Mesendoderm (in vitro differentiated cells): ENCODE data around the gene FTMT. TPM values are rescaled to one million over a fixed set of nuclear protein-coding genes. Genes with fewer than 3 reads are reported as not detected.
"Not testable (repeated sequence)": the region's sequence is repeated elsewhere in the genome, so short reads cannot be mapped to it uniquely, and the experiment has no call there.

ENCODE experiments used
- DNase-seq: peaks from one replicate; pipeline ENCODE4 v3.0.0; 2013
- H2AK5ac ChIP-seq: 2 replicates; pipeline ENCODE4 v1.6.1; 2013; ENCODE audit warnings: low read length, inconsistent platforms
- H2BK120ac ChIP-seq: 2 replicates; pipeline ENCODE4 v1.6.1; 2013; ENCODE audit warnings: low read depth, mild to moderate bottlenecking, low read length, moderate library complexity, mixed read lengths
- H2BK15ac ChIP-seq: replicated peaks from 2 replicates; pipeline ENCODE4 v1.6.1; 2013; ENCODE audit warnings: low read depth, mild to moderate bottlenecking, moderate library complexity
- H2BK5ac ChIP-seq: 2 replicates; pipeline ENCODE4 v1.6.1; 2013; ENCODE audit warnings: low read length, inconsistent platforms
- H3K18ac ChIP-seq: 2 replicates; pipeline ENCODE4 v1.6.1; 2013; ENCODE audit warnings: mild to moderate bottlenecking, low read length, mixed read lengths
- H3K23ac ChIP-seq: one replicate; pipeline ENCODE4 v1.6.1; 2013; ENCODE audit warnings: low read length
- H3K27ac ChIP-seq: 2 replicates; pipeline ENCODE4 v1.5.1; 2013; ENCODE audit warnings: low read depth, mild to moderate bottlenecking, inconsistent platforms, low read length, moderate library complexity
- H3K27me3 ChIP-seq: 2 replicates; pipeline ENCODE4 v1.6.1; 2013; ENCODE audit warnings: low read length, control low read depth, mild to moderate bottlenecking, inconsistent platforms; ENCODE audit not compliant: insufficient read depth, poor library complexity
- H3K36me3 ChIP-seq: 2 replicates; pipeline ENCODE4 v1.6.1; 2013; ENCODE audit warnings: low read length, inconsistent platforms; ENCODE audit not compliant: control insufficient read depth, insufficient read depth
- H3K4ac ChIP-seq: one replicate; pipeline ENCODE4 v1.6.1; 2013; ENCODE audit warnings: low read depth, mild to moderate bottlenecking, low read length, moderate library complexity
- H3K4me1 ChIP-seq: 2 replicates; pipeline ENCODE4 v1.6.1; 2013; ENCODE audit warnings: low read depth, low read length, inconsistent platforms; ENCODE audit not compliant: control insufficient read depth
- H3K4me2 ChIP-seq: 2 replicates; pipeline ENCODE4 v1.6.1; 2013; ENCODE audit warnings: low read length
- H3K4me3 ChIP-seq: 2 replicates; pipeline ENCODE4 v1.5.1; 2013; ENCODE audit warnings: mild to moderate bottlenecking, low read length
- H3K56ac ChIP-seq: one replicate; pipeline ENCODE4 v1.6.1; 2013; ENCODE audit warnings: low read length
- H3K79me1 ChIP-seq: 2 replicates; pipeline ENCODE4 v1.6.1; 2013; ENCODE audit warnings: low read length, inconsistent platforms
- H3K79me2 ChIP-seq: 2 replicates; pipeline ENCODE4 v1.6.1; 2013; ENCODE audit warnings: mild to moderate bottlenecking, low read length; ENCODE audit not compliant: control insufficient read depth, insufficient read depth
- H3K9ac ChIP-seq: 2 replicates; pipeline ENCODE4 v1.6.1; 2013; ENCODE audit warnings: low read length, inconsistent platforms
- H4K5ac ChIP-seq: one replicate; pipeline ENCODE4 v1.6.1; 2013; ENCODE audit warnings: low read length
- H4K8ac ChIP-seq: one replicate; pipeline ENCODE4 v1.6.1; 2013; ENCODE audit warnings: low read depth, mild to moderate bottlenecking, control low read depth, low read length, moderate library complexity
- WGBS: extraction: QIAGEN DNeasy Blood & Tissue Kit; methylation state at CpG from one replicate; pipeline ENCODE4 v1.1.7; 2013; ENCODE audit warnings: low lambda C conversion rate, missing lambda C conversion rate; ENCODE audit not compliant: insufficient coverage; ENCODE audit errors: extremely low coverage; 5-methylcytosine and 5-hydroxymethylcytosine counted together
- polyA plus RNA-seq, 2 experiments: library from polyadenylated mRNA; stranded (reverse); fragments of 200-250 nt; gene quantifications; one replicate each; pipeline ENCODE4 v1.2.3, GENCODE V29; 2013

FTMT gene
- polyA plus RNA-seq (2013, experiment 1 of 2), result not detected
- not detected for polyA plus RNA-seq (2013, experiment 2 of 2)

DNA sequence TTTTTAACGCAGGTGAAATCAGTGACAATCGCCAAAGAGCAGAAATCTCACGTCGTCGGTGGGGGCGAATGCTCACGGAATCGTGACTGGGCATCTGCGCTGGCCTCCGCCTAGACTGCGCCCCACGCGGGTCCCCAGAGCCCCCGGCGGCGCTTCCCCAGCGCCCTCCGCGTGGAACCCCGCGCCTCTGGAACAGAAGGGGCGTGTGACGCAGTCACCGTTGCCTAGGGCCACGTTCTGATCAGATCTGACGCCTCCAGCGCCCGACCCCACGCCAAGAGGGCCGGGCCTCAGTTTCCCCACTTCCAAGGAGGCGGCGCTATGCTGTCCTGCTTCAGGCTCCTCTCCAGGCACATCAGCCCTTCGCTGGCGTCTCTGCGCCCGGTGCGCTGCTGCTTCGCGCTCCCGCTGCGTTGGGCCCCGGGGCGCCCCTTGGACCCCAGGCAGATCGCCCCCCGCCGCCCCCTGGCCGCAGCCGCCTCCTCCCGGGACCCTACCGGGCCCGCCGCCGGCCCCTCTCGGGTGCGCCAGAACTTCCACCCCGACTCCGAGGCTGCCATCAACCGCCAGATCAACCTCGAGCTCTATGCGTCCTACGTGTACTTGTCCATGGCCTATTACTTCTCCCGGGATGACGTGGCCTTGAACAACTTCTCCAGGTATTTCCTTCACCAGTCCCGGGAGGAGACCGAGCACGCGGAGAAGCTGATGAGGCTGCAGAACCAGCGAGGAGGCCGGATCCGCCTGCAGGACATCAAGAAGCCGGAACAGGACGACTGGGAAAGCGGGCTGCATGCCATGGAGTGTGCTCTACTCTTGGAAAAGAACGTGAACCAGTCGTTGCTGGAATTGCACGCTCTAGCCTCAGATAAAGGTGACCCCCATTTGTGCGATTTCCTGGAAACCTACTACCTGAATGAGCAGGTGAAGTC, at the start of gene FTMT:
Gene FTMT, plus strand, starts transcription at position 240 of the 932 bp plus-strand sequence. Its CDS starts 82 bp downstream, at position 322.
- no CpG with 5 or more reads among the region's 77 CpGs for WGBS
- H3K27ac ChIP-seq, result no peak within 1 kb of the TSS
- H3K79me2 ChIP-seq, result no peaks in the 10 kb centered on the region
- no peak within 1 kb of the TSS for H3K18ac ChIP-seq
- H2AK5ac ChIP-seq, result no peak within 1 kb of the TSS
- no peak within 1 kb of the TSS for H3K4ac ChIP-seq
- no peaks in the 10 kb centered on the region for H3K36me3 ChIP-seq
- DNase-seq, result no peak
- H3K9ac ChIP-seq, result no peak within 1 kb of the TSS
- no peaks in the 10 kb centered on the region for H3K79me1 ChIP-seq
- no peaks in the 10 kb centered on the region for H3K27me3 ChIP-seq
- no peak within 1 kb of the TSS for H3K23ac ChIP-seq
- no peak within 1 kb of the TSS for H3K4me2 ChIP-seq
- H2BK5ac ChIP-seq, result no peak within 1 kb of the TSS
- H4K8ac ChIP-seq, result no peak within 1 kb of the TSS
- H3K56ac ChIP-seq, result no peak within 1 kb of the TSS
- no peak within 1 kb of the TSS for H2BK120ac ChIP-seq
- no peaks in the 10 kb centered on the region for H3K4me1 ChIP-seq
- no peak within 1 kb of the TSS for H4K5ac ChIP-seq
- no peak within 1 kb of the TSS for H2BK15ac ChIP-seq
- no peak within 1 kb of the TSS for H3K4me3 ChIP-seq

DNA sequence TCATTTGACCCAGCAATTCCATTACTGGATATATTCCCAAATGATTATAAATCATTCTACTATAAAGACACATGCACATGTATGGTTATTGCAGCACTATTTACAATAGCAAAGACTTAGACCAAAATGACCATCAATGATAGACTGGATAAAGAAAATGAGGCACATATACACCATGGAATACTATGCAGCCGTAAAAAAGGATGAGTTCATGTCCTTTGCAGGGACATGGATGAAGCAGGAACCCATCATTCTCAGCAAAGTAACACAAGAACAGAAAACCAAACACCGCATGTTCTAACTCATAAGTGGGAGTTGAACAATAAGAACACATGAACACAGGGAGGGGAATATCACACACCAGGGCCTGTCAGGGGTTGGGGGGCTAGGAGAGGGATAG, 46.4 kb upstream of the FTMT start:
- H4K8ac ChIP-seq, H3K9ac ChIP-seq, H3K36me3 ChIP-seq, H3K4me3 ChIP-seq, H3K79me2 ChIP-seq, H2BK15ac ChIP-seq, H3K79me1 ChIP-seq, H3K27me3 ChIP-seq, H2BK5ac ChIP-seq, H3K4me2 ChIP-seq, H3K27ac ChIP-seq, H3K4me1 ChIP-seq, H3K56ac ChIP-seq, H3K4ac ChIP-seq, H3K18ac ChIP-seq, H2BK120ac ChIP-seq, DNase-seq, H2AK5ac ChIP-seq, H3K23ac ChIP-seq, H4K5ac ChIP-seq: not testable (repeated sequence)
- no CpG with 5 or more reads among the region's 2 CpGs for WGBS

DNA sequence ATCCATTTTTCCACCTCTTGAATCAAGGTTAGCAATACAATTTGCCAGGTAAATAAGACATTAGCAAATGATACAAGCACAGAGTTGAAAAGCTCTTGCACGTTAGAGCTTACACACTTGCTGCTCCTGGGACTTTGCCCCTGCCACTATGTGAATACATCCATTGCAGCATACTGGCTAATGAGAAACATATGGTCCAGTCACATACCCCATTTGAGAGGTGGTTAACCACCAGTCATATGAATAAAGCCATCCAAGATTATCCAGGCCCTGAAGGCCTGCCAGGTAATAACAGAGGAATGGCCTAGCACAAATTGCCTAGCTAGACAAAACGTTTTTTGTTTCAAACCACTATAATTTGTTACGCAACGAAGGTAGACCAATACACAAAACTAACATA, 45.8 kb upstream of the FTMT start:
- Histone ChIP-seq H3K27me3 (no peaks in the 10 kb centered on the region), H3K23ac (no peak overlapping the region), H3K9ac (no peak overlapping the region), H3K79me1 (no peaks in the 10 kb centered on the region), H3K56ac (no peak overlapping the region), H2BK120ac (no peak overlapping the region), H4K8ac (no peak overlapping the region), H3K4ac (no peak overlapping the region), H3K27ac (no peak overlapping the region), H3K36me3 (no peaks in the 10 kb centered on the region), H4K5ac (no peak overlapping the region), H3K18ac (no peak overlapping the region), H2BK15ac (no peak overlapping the region), H3K79me2 (no peaks in the 10 kb centered on the region), H3K4me2 (no peak overlapping the region), H2AK5ac (no peak overlapping the region), H2BK5ac (no peak overlapping the region), H3K4me3 (no peak overlapping the region), H3K4me1 (no peaks in the 10 kb centered on the region)
- 100% methylated on average over 2 of the region's 4 CpGs for WGBS
- DNase-seq, result no peak

DNA sequence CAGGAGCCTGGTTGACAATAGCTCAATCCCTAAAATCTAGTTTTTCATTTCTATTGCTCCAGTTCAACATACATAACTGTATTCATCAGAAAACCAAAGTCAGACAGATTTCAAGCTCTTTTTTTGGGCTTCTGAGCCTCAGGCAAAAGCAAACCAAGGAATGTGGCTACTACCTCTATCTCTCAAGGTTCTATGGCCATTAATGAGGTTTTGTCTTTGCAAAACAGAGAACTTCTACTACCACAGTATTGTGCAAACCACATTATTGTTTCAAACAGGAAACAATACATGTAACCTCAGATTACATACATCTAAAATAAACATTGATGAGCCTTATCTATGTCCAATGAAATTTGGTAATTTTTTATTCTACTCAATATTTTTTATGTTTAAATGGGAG, 35.5 kb upstream of the FTMT start:
- no peak for DNase-seq
- Histone ChIP-seq H3K79me2 (no peaks in the 10 kb centered on the region), H3K9ac (no peak overlapping the region), H3K23ac (no peak overlapping the region), H2BK5ac (no peak overlapping the region), H4K8ac (no peak overlapping the region), H3K27me3 (no peaks in the 10 kb centered on the region), H3K36me3 (no peaks in the 10 kb centered on the region), H3K4me1 (no peaks in the 10 kb centered on the region), H3K56ac (no peak overlapping the region), H3K4me3 (no peak overlapping the region), H2BK120ac (no peak overlapping the region), H4K5ac (no peak overlapping the region), H3K4ac (no peak overlapping the region), H3K27ac (no peak overlapping the region), H3K4me2 (no peak overlapping the region), H3K18ac (no peak overlapping the region), H3K79me1 (no peaks in the 10 kb centered on the region), H2BK15ac (no peak overlapping the region), H2AK5ac (no peak overlapping the region)

DNA sequence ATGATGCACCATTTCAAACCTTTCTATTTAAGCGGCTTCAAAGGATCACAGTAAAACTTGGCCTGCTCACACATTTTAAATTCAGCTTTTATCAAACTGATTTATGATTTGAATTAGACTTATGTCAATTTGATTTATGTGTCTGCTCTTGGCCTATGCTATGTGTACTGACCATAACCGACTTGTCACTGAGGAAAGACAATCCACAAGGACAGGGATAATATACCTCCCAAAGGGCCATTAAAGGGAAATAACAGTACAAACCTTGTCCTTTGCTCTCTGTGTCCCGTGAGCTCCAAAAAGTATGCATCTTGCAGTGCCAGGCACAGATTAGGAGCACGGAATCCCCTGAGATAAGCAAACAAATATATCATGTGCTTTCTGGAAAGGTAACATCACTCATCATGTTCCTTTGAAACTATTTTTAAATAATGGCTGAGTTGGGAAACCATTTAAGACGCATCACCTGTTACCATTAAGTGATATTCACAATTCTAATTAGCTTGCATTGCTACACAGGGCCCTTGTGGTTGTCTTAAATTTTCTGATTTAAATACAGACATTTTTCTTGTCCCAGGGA, 31.9 kb upstream of the FTMT start:
- no peak overlapping the region for H4K8ac ChIP-seq
- no peak overlapping the region for H3K56ac ChIP-seq
- no peak overlapping the region for H3K4me3 ChIP-seq
- no peak overlapping the region for H2BK15ac ChIP-seq
- H3K4ac ChIP-seq, result no peak overlapping the region
- no peaks in the 10 kb centered on the region for H3K27me3 ChIP-seq
- no peak overlapping the region for H4K5ac ChIP-seq
- no peak for DNase-seq
- no peaks in the 10 kb centered on the region for H3K79me1 ChIP-seq
- no peaks in the 10 kb centered on the region for H3K36me3 ChIP-seq
- no peak overlapping the region for H3K23ac ChIP-seq
- no peak overlapping the region for H3K4me2 ChIP-seq
- whole genome bisulfite sequencing, result no CpG with 5 or more reads among the region's 5 CpGs
- H3K9ac ChIP-seq, result no peak overlapping the region
- H3K4me1 ChIP-seq, result no peaks in the 10 kb centered on the region
- H2BK120ac ChIP-seq, result no peak overlapping the region
- no peak overlapping the region for H3K27ac ChIP-seq
- H3K18ac ChIP-seq, result no peak overlapping the region
- H3K79me2 ChIP-seq, result no peaks in the 10 kb centered on the region
- H2AK5ac ChIP-seq, result no peak overlapping the region
- H2BK5ac ChIP-seq, result no peak overlapping the region
